MCF 10A (cell line): ENCODE measurements around the gene NPTX1. TPM values are rescaled to one million over a fixed set of nuclear protein-coding genes. Genes with fewer than 3 reads are reported as not detected.

Experiments used
- BruUV-seq: library from RNA; stranded (reverse); fragments of 400-500 nt; replicated peaks from 2 replicates; lab custom pipeline; 2021; lab: Mats Ljungman, UMichigan
- CTCF ChIA-PET: fragments of 300-600 bp; sonication (Branson Sonifier 250); formaldehyde crosslinking; extraction: SDS; loops from one replicate; lab custom pipeline; 2021; ENCODE audit warnings: antibody characterized with exemption, inconsistent platforms; lab: Yijun Ruan, JAX
- POLR2A ChIA-PET: fragments of 300-600, 350-650 bp; sonication (Branson Sonifier 250); formaldehyde crosslinking; extraction: SDS; loops from one replicate; lab custom pipeline; 2020; ENCODE audit warnings: antibody characterized with exemption, inconsistent platforms; lab: Yijun Ruan, JAX
- DNase-seq: peaks from one replicate; pipeline ENCODE4 v3.0.0-alpha.2; 2018; ENCODE audit not compliant: unreplicated experiment
- H3K27ac Mint-ChIP-seq: one replicate; pipeline ENCODE4 v1.8.0; 2022; ENCODE audit warnings: mild to moderate bottlenecking, low read depth, mixed read lengths; ENCODE audit not compliant: unreplicated experiment
- H3K27me3 Mint-ChIP-seq: one replicate; pipeline ENCODE4 v1.8.0; 2022; ENCODE audit warnings: mixed read lengths; ENCODE audit not compliant: insufficient read depth, unreplicated experiment
- H3K36me3 Mint-ChIP-seq: one replicate; pipeline ENCODE4 v1.8.0; 2022; ENCODE audit warnings: mild to moderate bottlenecking, moderate library complexity, mixed read lengths; ENCODE audit not compliant: insufficient read depth, unreplicated experiment
- H3K4me1 Mint-ChIP-seq: one replicate; pipeline ENCODE4 v1.8.0; 2022; ENCODE audit warnings: mixed read lengths; ENCODE audit not compliant: insufficient read depth, unreplicated experiment
- H3K4me3 Mint-ChIP-seq: one replicate; pipeline ENCODE4 v1.8.0; 2022; ENCODE audit warnings: mild to moderate bottlenecking, moderate library complexity, mixed read lengths; ENCODE audit not compliant: unreplicated experiment
- H3K9me3 Mint-ChIP-seq: one replicate; pipeline ENCODE4 v1.8.0; 2022; ENCODE audit warnings: mixed read lengths; ENCODE audit not compliant: unreplicated experiment
- CTCF ChIP-seq: fragments of 200-600 bp; IDR thresholded peaks from one replicate; pipeline ENCODE4 v1.8.0; 2022; ENCODE audit warnings: antibody characterized with exemption, mild to moderate bottlenecking; ENCODE audit not compliant: unreplicated experiment
- intact Hi-C: fragments of 100-400 bp; cut with micrococcal nuclease; formaldehyde crosslinking; loops from 2 replicates; pipeline ENCODE4 v1.14.1; 2022
- microRNA-seq: library from miRNA; unstranded; fragments of <30 nt; microRNA quantifications from one replicate; pipeline ENCODE4 v1.2.0, GENCODE V29; 2022
- total RNA-seq: library from RNA; stranded (reverse); gene quantifications from 2 replicates; pipeline ENCODE4 v1.2.3, GENCODE V29; 2022

Gene NPTX1
- total RNA-seq, 1 experiment from 2014 or later: not detected

DNA sequence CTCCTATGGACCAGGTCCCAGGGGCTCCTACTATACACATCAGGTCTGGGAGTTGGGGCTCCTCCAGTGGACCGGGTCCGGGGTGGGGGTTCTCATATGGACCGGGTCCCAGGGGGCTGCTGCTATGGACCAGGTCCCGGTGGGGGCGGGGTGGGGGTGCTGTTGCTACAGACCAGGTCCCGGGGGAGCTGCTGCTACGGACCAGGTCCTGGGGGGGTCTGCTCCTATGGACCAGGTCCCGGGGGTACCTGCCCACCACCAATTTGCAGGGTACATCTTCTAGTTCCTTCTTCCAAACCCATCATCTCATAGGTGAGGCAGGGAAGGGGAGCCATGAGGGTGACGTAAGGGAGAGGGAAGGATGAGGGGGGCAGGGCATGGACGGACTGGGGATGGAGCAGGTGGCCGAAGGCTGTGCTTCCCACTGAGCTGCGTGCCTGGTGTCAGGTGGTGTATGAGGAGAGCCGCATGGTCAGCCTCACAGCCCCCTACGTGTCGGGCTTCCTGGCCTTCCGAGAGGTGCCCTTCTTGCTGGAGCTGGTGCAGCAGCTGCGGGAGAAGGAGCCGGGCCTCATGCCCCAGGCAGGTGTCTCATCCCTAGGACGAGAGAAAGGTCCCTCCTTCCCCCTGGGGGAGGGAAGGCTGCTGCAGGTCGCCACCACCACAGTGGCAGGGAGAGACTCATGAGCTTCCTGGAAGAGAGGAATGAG, 54.9 kb downstream of the NPTX1 start:
- CTCF ChIA-PET: no interaction called here
- intact Hi-C loops: loop anchor here (10.0 kb wide), 1 partner anchor 473 kb away; no protein-coding TSS in a partner anchor
- BruUV-seq: no TSS peak

GRCh38 chr17:80419255-80419654, 57.2 kb downstream of the NPTX1 start:
- Mint-ChIP-seq H3K4me3 (no peak overlapping the region), H3K27me3 (no peaks in the 10 kb centered on the region), H3K4me1 (peaks cover 19% of the 10 kb centered on the region), H3K9me3 (no peaks in the 10 kb centered on the region), H3K27ac (no peak overlapping the region), H3K36me3 (peaks cover 14% of the 10 kb centered on the region)
- no peak for DNase-seq
- BruUV-seq: no TSS peak
- CTCF ChIA-PET: interaction anchor here (0.5 to 0.7 kb wide), 3 partner anchors 8 to 525 kb away, joined by 3 to 4 read pairs (median 4); no protein-coding TSS in a partner anchor
- TF ChIP-seq CTCF: no peak
- POLR2A ChIA-PET: interaction anchor here (0.6 kb wide), 1 partner anchor 517 kb away, joined by 3 read pairs; no protein-coding TSS in a partner anchor
- intact Hi-C loops: loop anchor here (10.0 kb wide), 1 partner anchor 314 kb away; the partner anchor contains the start of gene GAA

More for the DNA sequence above, 54.9 kb downstream of the NPTX1 start:
- no peak for DNase-seq
- Mint-ChIP-seq H3K4me1 (peaks cover 13% of the 10 kb centered on the region), H3K27me3 (no peaks in the 10 kb centered on the region), H3K27ac (no peak overlapping the region), H3K9me3 (no peaks in the 10 kb centered on the region), H3K36me3 (no peaks in the 10 kb centered on the region), H3K4me3 (no peak overlapping the region)
- POLR2A ChIA-PET: no interaction called here
- no peak for TF ChIP-seq CTCF

- Mint-ChIP-seq H3K4me1 (peaks cover 25% of the 10 kb centered on the region), H3K27ac (no peak overlapping the region), H3K27me3 (no peaks in the 10 kb centered on the region), H3K9me3 (no peaks in the 10 kb centered on the region), H3K4me3 (no peak overlapping the region), H3K36me3 (peaks cover 14% of the 10 kb centered on the region)
- intact Hi-C loops: loop anchor here (10.0 kb wide), 1 partner anchor 314 kb away; the partner anchor contains the start of gene GAA
- CTCF ChIA-PET: interaction anchor here (0.6 to 0.7 kb wide), 2 partner anchors 9 to 239 kb away, joined by 3 to 4 read pairs; no protein-coding TSS in a partner anchor
- BruUV-seq: no TSS peak
- POLR2A ChIA-PET: no interaction called here
- DNase-seq: no peak
- TF ChIP-seq CTCF: no peak
These were observed 57.8 kb downstream of the NPTX1 start for GRCh38 chr17:80418589-80418988.

Small RNA genes lying within 50 kb of the gene (microRNA-seq; reads per million reads assigned to microRNA genes)
- not detected for gene MIR4730

Other genes with a start within 250 kb of the NPTX1 start
- 50.5 and 67.5 TPM in 2 replicates for gene RNF213, start 215.8 kb downstream of the NPTX1 start, total RNA-seq
- 28.0 and 34.4 TPM in 2 replicates for gene ENDOV, start 61.4 kb downstream of the NPTX1 start, total RNA-seq
- 41.3 and 46.6 TPM in 2 replicates for gene RPTOR, start 68.2 kb upstream of the NPTX1 start, total RNA-seq